ENCODE results near the gene B4GALT5. TPM values are rescaled to one million over a fixed set of nuclear protein-coding genes. Genes with fewer than 3 reads are reported as not detected.

B4GALT5 gene
- total RNA-seq, 1 donor from 2014 or later: 115 TPM

DNA sequence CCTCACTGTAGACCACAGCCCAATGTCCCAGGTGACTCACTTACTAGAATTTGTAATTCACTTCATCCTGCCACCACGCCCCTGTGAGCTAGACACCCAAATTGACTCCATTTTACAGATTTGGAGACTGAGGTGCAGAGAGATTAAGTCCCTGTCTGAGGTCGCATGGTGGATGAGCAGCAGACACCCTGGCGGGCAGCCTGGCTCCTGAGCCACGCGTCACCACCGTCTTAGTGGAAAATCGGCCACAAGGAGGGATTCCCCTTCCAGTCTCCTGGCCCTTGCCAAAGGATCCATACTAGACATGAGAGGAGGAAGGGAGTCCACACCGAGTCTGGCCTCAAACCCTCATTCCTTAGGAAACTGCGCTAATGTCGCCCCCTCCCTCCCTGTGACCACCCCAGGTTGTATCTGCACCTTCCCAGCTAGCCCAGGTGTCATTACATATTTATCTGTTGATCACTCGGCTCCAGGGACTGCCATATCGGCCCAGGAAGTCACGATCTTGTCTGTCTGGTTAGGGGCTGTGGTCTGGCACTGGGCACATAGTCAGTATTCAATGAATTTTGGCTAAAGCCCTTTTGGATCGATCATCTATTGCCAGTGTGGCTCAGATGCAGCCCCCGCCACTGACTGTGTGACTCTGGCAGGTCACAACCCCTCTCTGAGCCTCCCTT is 120.1 kb downstream of the B4GALT5 start:
- TF ChIP-seq, protein P1, sequence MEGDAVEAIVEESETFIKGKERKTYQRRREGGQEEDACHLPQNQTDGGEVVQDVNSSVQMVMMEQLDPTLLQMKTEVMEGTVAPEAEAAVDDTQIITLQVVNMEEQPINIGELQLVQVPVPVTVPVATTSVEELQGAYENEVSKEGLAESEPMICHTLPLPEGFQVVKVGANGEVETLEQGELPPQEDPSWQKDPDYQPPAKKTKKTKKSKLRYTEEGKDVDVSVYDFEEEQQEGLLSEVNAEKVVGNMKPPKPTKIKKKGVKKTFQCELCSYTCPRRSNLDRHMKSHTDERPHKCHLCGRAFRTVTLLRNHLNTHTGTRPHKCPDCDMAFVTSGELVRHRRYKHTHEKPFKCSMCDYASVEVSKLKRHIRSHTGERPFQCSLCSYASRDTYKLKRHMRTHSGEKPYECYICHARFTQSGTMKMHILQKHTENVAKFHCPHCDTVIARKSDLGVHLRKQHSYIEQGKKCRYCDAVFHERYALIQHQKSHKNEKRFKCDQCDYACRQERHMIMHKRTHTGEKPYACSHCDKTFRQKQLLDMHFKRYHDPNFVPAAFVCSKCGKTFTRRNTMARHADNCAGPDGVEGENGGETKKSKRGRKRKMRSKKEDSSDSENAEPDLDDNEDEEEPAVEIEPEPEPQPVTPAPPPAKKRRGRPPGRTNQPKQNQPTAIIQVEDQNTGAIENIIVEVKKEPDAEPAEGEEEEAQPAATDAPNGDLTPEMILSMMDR (IDR thresholded peaks at IDR 0.05; ENCODE audit: unreplicated experiment): no peak
- H3K27ac Mint-ChIP-seq (ENCODE audit: unreplicated experiment): no peak overlapping the region
- peaks cover 33% of the 10 kb centered on the region for H3K4me1 Mint-ChIP-seq (ENCODE audit: unreplicated experiment)

DNA sequence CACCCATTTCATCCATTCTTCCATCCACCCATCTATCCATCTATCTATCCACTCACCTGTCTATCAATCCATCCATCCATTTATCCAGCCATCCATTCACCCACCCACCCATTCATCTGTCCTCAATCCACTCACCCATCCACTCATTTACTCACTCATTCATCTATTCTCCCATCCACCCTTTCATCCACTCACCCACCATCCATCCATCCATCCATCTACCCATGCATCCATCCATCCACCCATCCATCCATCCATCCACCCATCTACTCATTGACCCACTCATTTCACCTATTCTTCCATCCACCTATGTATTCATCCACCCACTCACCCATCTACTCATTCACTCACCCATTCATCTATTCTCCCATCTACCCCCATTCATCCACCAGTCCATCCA is 121.6 kb downstream of the B4GALT5 start:
- H3K4me1 Mint-ChIP-seq (ENCODE audit: unreplicated experiment): peaks cover 35% of the 10 kb centered on the region
- H3K27me3 Mint-ChIP-seq (ENCODE audit: unreplicated experiment): peaks cover 17% of the 10 kb centered on the region
- peak overlapping the region; percentile 45 for H3K4me3 Mint-ChIP-seq (ENCODE audit: unreplicated experiment)

More for the DNA sequence above, 120.1 kb downstream of the B4GALT5 start:
- no peak for DNase-seq (ENCODE audit: low spot score)
- Mint-ChIP-seq H3K36me3 (ENCODE audit: low read depth, unreplicated experiment) (peaks cover 10% of the 10 kb centered on the region), H3K4me3 (ENCODE audit: unreplicated experiment) (no peak overlapping the region), H3K27me3 (ENCODE audit: unreplicated experiment) (peaks cover 17% of the 10 kb centered on the region), H3K9me3 (ENCODE audit: unreplicated experiment) (no peaks in the 10 kb centered on the region)

DNA sequence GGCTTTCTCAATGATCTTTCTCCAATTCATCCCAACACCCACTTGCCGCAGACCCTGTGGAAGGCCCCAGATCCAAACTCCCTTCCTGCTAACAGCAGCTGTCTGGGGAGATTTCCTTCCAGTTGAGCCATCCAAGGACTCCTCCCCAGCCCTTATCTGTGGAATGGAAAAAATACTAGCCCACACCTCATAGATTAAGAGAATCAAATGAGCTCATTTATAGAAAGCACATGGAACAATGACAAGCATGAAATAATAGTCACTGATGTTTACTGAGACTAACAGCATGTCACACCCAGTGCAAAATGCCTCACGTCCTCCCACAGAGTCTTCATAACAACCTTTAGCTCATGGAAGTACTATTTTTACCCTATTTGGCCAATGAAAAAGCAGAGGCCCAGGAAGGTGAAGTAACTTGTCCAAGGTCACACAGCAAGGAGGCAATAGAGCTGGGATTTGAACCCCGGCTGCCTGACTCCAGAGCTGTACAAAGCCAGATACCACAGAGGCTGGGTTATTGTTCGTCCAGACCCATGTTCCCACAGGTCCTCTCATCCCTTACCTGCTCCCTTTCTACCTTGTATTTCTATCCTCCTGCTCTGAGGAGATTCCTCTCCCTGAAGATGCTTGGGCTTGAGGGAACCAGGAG is 122.3 kb downstream of the B4GALT5 start:
- Mint-ChIP-seq H3K27me3 (ENCODE audit: unreplicated experiment) (peaks cover 17% of the 10 kb centered on the region), H3K4me1 (ENCODE audit: unreplicated experiment) (peaks cover 35% of the 10 kb centered on the region), H3K4me3 (ENCODE audit: unreplicated experiment) (no peak overlapping the region), H3K36me3 (ENCODE audit: low read depth, unreplicated experiment) (peaks cover 10% of the 10 kb centered on the region), H3K9me3 (ENCODE audit: unreplicated experiment) (no peaks in the 10 kb centered on the region), H3K27ac (ENCODE audit: unreplicated experiment) (no peak overlapping the region)
- DNase-seq (ENCODE audit: low spot score): no peak
- TF ChIP-seq, protein P1 (IDR thresholded peaks at IDR 0.05; ENCODE audit: unreplicated experiment): no peak

More for the DNA sequence above, 121.6 kb downstream of the B4GALT5 start:
- peaks cover 10% of the 10 kb centered on the region for H3K36me3 Mint-ChIP-seq (ENCODE audit: low read depth, unreplicated experiment)
- TF ChIP-seq, protein P1 (IDR thresholded peaks at IDR 0.05; ENCODE audit: unreplicated experiment): no peak
- no peaks in the 10 kb centered on the region for H3K9me3 Mint-ChIP-seq (ENCODE audit: unreplicated experiment)
- H3K27ac Mint-ChIP-seq (ENCODE audit: unreplicated experiment): no peak overlapping the region
- DNase-seq (ENCODE audit: low spot score): no peak

DNA sequence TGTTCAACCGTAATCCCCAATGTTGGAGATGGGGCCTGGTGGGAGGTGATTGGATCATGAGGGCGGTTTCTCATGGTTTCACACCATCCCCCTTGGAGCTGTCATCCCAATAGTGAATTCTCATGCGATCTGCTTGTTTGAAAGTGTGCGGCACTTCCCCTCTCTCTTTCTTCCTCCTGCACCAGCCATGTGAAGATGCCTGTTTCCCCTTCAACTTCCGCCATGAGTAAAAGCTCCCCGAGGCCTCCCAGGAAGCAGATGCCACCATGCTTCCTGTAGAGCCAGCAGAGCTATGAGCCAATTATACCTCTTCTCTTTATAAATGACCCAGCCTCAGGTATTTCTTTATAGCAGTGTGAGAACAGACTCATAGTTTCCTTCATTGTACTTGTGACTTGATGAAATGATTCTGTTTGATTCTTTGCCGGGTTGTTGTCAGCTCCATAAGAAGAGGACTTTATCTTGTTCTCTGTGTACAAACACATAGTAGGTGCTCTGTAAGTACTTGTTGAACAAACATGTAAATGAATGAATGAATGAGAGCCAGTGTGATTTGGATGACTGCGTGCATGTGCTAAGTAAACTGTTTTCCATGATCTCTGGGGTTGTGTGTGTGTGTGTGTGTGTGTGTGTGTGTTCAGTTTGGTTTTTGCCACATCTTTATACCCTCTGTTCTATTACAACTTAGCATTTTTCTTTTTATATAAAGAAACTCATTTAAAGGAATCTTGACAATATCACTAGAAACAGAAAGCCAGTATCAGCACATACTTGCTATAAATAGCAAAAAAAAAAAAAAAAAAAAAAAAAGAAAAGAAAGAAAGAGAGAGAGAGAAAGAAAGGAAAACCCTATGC is 123.3 kb downstream of the B4GALT5 start:
- peak overlapping the region; percentile 22 for H3K27ac Mint-ChIP-seq (ENCODE audit: unreplicated experiment)
- H3K9me3 Mint-ChIP-seq (ENCODE audit: unreplicated experiment): no peaks in the 10 kb centered on the region
- peaks cover 35% of the 10 kb centered on the region for H3K4me1 Mint-ChIP-seq (ENCODE audit: unreplicated experiment)
- H3K27me3 Mint-ChIP-seq (ENCODE audit: unreplicated experiment): peaks cover 15% of the 10 kb centered on the region
- no peak for DNase-seq (ENCODE audit: low spot score)
- H3K4me3 Mint-ChIP-seq (ENCODE audit: unreplicated experiment): peak overlapping the region; percentile 37
- TF ChIP-seq, protein P1 (IDR thresholded peaks at IDR 0.05; ENCODE audit: unreplicated experiment): no peak
- H3K36me3 Mint-ChIP-seq (ENCODE audit: low read depth, unreplicated experiment): peaks cover 10% of the 10 kb centered on the region
